ENCODE results near the gene RGL4.

DNA sequence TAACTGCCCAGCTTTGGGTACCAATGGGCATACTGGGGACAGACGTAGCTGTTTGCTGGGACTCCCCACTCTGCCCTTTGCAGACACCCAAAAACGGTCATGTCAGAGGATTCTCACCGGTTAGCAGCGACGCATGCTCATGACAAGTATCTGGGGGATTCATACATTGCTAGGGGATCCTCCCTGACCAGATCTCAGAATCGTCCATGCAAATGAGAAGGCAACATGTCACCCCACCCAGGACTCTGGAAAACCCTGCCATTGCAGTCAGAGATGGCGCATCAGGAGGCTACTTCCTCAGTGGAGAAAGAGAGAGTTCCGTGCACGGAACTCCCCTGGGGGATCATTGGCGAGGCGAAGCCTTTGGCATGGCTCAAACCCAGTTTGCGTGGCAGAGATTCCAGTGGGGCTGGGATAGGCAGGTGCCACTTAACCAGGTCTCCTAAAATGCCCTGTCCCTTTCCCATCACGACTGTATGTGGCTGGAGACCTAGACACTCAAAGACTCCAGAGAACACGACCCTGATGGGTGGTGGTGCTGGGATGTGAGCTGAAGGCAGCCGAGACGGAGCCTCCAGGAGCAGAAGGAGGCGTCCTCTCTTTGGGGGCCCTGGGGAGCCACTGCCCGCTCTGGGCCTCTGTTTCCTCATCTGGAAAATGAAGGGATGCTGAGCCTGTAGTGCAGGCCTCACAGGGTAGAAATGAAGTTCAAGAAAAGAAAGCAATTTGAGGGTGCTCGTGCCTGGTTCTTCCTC, 4.9 kb downstream of the RGL4 start:
- TF ChIP-seq EZH2 (IDR thresholded peaks at IDR 0.05; ENCODE audit: borderline replicate concordance, low read depth, low read length, poor library complexity, severe bottlenecking) = no peak
- TF ChIP-seq, protein P1, sequence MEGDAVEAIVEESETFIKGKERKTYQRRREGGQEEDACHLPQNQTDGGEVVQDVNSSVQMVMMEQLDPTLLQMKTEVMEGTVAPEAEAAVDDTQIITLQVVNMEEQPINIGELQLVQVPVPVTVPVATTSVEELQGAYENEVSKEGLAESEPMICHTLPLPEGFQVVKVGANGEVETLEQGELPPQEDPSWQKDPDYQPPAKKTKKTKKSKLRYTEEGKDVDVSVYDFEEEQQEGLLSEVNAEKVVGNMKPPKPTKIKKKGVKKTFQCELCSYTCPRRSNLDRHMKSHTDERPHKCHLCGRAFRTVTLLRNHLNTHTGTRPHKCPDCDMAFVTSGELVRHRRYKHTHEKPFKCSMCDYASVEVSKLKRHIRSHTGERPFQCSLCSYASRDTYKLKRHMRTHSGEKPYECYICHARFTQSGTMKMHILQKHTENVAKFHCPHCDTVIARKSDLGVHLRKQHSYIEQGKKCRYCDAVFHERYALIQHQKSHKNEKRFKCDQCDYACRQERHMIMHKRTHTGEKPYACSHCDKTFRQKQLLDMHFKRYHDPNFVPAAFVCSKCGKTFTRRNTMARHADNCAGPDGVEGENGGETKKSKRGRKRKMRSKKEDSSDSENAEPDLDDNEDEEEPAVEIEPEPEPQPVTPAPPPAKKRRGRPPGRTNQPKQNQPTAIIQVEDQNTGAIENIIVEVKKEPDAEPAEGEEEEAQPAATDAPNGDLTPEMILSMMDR (conservative IDR thresholded peaks at IDR 0.05; ENCODE audit: low read depth, low read length) = no peak

Data from A673 (cell line).